GM10266 (cell line): ENCODE data around the gene OR4D10.
A peak's percentile ranks its signal among the peaks of the same experiment; 100 is the strongest.

ENCODE experiments used
- DNase-seq: peaks from one replicate; pipeline ENCODE4 v3.0.0; 2012; ENCODE audit errors: extremely low spot score
- CTCF ChIP-seq: IDR thresholded peaks from 2 replicates; pipeline ENCODE4 v1.5.1; 2012; ENCODE audit warnings: mild to moderate bottlenecking, low read depth; ENCODE audit not compliant: control insufficient read depth, insufficient read depth; ENCODE audit errors: missing control alignments

OR4D10 gene

DNA sequence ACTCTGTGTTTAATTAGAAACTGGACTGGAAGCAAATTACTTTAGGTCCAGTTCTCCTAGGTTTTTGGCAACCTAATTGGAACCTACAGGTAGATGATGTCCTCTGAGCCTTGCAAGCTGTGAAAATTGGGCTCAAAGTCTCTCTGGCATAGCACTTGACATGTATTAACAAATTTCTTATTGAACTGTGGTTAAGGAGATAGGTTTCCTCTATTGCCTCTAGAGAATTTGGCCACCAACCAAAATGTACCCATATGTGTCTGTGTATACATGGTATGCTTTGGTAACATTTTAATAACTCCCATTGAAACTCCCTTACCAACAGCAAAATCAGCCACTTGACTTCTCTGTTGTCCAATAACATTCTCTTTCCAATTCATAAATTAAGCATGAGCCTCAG is at the start of gene OR4D10:
TSS of gene OR4D10 (plus strand) at position 301 of the 400 bp plus-strand sequence. CDS start 4,115 bp downstream, outside the sequence.
- DNase-seq: no peak
- no peak for TF ChIP-seq CTCF

- no peak for DNase-seq
- TF ChIP-seq CTCF: no peak
These were observed 49.3 kb upstream of the OR4D10 start for GRCh38 chr11:59423835-59424234.

GRCh38 chr11:59425131-59425530 is 48.0 kb upstream of the OR4D10 start:
- no peak for DNase-seq
- no peak for TF ChIP-seq CTCF

DNA sequence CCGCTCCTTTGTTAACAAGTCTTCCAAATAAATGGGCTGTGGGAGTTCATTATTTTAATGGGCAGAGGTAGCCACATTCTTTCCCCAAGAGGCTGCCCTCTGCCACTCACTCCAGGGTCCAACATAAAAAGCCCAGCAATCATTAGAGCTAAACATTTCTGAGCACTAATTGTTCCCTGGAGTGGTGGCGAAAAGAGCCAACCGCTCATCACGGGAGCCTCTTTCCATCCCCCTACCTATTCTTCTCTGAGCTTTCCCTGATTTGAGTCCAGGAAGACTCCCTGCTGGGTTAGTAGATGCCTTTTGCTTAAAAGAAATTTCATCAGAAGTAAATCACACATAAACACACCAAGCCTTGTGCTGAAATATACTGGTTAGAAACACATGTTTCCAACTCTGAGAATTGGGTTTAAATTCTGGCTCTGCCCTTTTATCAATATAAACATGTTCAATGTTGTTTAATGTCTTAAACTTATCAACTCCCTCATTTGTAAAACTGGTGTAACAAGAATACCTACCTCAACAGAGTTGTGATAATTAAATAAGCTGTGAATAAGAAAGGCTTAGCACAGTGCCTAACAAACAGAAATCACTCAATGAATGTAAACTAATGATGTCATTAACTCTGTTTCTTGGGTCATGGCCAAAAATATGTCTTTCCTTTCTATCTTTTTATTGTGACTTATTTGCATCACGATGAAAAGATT is 46.6 kb upstream of the OR4D10 start, which contains the start of gene OR5A2:
TSS of gene OR5A2 (minus strand) at position 53 of the 707 bp plus-strand sequence. CDS start 3,460 bp downstream, outside the sequence.
- no peak for DNase-seq
- TF ChIP-seq CTCF: no peak

- no peak for DNase-seq
- TF ChIP-seq CTCF: no peak
These were observed 46.1 kb upstream of the OR4D10 start for GRCh38 chr11:59427068-59427382.

GRCh38 chr11:59429924-59430516 is 43.1 kb upstream of the OR4D10 start:
- DNase-seq: peak; percentile 52
- peak; percentile 75 for TF ChIP-seq CTCF

GRCh38 chr11:59436169-59436568 is 36.9 kb upstream of the OR4D10 start, which contains the start of gene OR5A1:
Gene OR5A1, plus strand, starts transcription at chr11:59436469. Its CDS starts 6,700 bp downstream, at chr11:59443169.
- no peak for TF ChIP-seq CTCF
- no peak for DNase-seq
